Esophagus squamous epithelium (tissue), 5 donors: ENCODE measurements around the gene INTS2. TPM values are rescaled to one million over a fixed set of nuclear protein-coding genes. Genes with fewer than 3 reads are reported as not detected.

Experiments
- DNase-seq: peaks from one replicate; lab custom pipeline; 2025; lab: John Stamatoyannopoulos, UW
- H3K27ac ChIP-seq, 4 donors: fragments of 200-600 bp; sonication (generic); one replicate each; pipeline ENCODE4 v1.5.1; 2016 to 2019; ENCODE audit warnings: mild to moderate bottlenecking in 1 of 4
- H3K27me3 ChIP-seq, 4 donors: fragments of 200-600 bp; sonication (generic); 1 replicate in 3 of 4; 2 replicates in 1 of 4; pipeline versions ENCODE4 v1.5.1 to v1.6.0; 2017 to 2021; ENCODE audit warnings: antibody characterized with exemption in 1 of 4
- H3K36me3 ChIP-seq, 3 donors: fragments of 200-600 bp; sonication (generic); one replicate each; pipeline ENCODE4 v1.5.1; 2016 to 2019
- H3K4me1 ChIP-seq, 3 donors: fragments of 200-600 bp; sonication (generic); one replicate each; pipeline ENCODE4 v1.5.1; 2017 to 2019
- H3K4me3 ChIP-seq, 4 donors: fragments of 200-600 bp; sonication (generic); 1 replicate in 3 of 4; 2 replicates in 1 of 4; pipeline ENCODE4 v1.5.1; 2016 to 2019; ENCODE audit warnings: mild to moderate bottlenecking in 2 of 4, moderate library complexity in 1 of 4
- H3K9me3 ChIP-seq, 3 donors: fragments of 200-600 bp; sonication (generic); one replicate each; pipeline ENCODE4 v1.5.1; 2016 to 2019
- POLR2A ChIP-seq, 4 donors: fragments of 450-650 bp; IDR thresholded peaks; one replicate each; pipeline ENCODE4 v1.6.1; 2017; ENCODE audit warnings: antibody characterized with exemption in 4 of 4, mild to moderate bottlenecking in 4 of 4, moderate library complexity in 3 of 4
- WGBS, 2 donors: methylation state at CpG; one replicate each; pipeline ENCODE4 v1.1.5; 2018; 5-methylcytosine and 5-hydroxymethylcytosine counted together
- intact Hi-C: fragments of 100-400 bp; cut with DNase I; formaldehyde crosslinking; loops from one replicate; pipeline ENCODE4 v1.15.0; 2022
- total RNA-seq, 4 donors: library from RNA; depleted of rRNA; stranded (reverse); fragments of >200 nt; gene quantifications; one replicate each; pipeline ENCODE4 v1.1.0, GENCODE V29; 2016
- TF ChIP-seq, protein P1 (sequence below), 6 experiments: fragments of 450-650 bp in 4 of 6; fragments of 200-600 bp in 2 of 6; sonication (generic) in 2 of 6; IDR thresholded peaks; one replicate each; pipeline ENCODE4 v1.5.1; 2016 to 2019; ENCODE audit warnings: antibody characterized with exemption in 6 of 6, mild to moderate bottlenecking in 4 of 6, moderate library complexity in 4 of 6
- donor health status: DM: yes; HTN: yes; CAD: no.

The INTS2 gene
- total RNA-seq, 4 donors from 2014 or later, result 7.6 to 11.8 (median 10.7) TPM

- Histone ChIP-seq H3K4me1 (no peaks in the 10 kb centered on the region), H3K4me3 (no peak overlapping the region), H3K27ac (no peak overlapping the region), H3K9me3 (no peaks in the 10 kb centered on the region), H3K36me3 (no peaks in the 10 kb centered on the region), H3K27me3 (no peaks in the 10 kb centered on the region)
- no peak for DNase-seq
- intact Hi-C loops, result no loop called here
- TF ChIP-seq POLR2A (IDR thresholded peaks at IDR 0.05), result no peak
- TF ChIP-seq, protein P1, sequence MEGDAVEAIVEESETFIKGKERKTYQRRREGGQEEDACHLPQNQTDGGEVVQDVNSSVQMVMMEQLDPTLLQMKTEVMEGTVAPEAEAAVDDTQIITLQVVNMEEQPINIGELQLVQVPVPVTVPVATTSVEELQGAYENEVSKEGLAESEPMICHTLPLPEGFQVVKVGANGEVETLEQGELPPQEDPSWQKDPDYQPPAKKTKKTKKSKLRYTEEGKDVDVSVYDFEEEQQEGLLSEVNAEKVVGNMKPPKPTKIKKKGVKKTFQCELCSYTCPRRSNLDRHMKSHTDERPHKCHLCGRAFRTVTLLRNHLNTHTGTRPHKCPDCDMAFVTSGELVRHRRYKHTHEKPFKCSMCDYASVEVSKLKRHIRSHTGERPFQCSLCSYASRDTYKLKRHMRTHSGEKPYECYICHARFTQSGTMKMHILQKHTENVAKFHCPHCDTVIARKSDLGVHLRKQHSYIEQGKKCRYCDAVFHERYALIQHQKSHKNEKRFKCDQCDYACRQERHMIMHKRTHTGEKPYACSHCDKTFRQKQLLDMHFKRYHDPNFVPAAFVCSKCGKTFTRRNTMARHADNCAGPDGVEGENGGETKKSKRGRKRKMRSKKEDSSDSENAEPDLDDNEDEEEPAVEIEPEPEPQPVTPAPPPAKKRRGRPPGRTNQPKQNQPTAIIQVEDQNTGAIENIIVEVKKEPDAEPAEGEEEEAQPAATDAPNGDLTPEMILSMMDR (IDR thresholded peaks at IDR 0.05), result no peak
Measured at GRCh38 chr17:61849674-61850073, 78.1 kb downstream of the INTS2 start.

- no peak overlapping the region for H3K27ac ChIP-seq
- H3K27me3 ChIP-seq, result no peaks in the 10 kb centered on the region
- no peaks in the 10 kb centered on the region for H3K36me3 ChIP-seq
- H3K9me3 ChIP-seq, result no peaks in the 10 kb centered on the region
- intact Hi-C loops, result no loop called here
- no peaks in the 10 kb centered on the region for H3K4me1 ChIP-seq
- 90 to 91% methylated on average over 2 of the region's 2 CpGs for WGBS, 2 donors
- no peak for DNase-seq
- no peak overlapping the region for H3K4me3 ChIP-seq
- TF ChIP-seq, protein P1 (IDR thresholded peaks at IDR 0.05), result no peak
- TF ChIP-seq POLR2A (IDR thresholded peaks at IDR 0.05), result no peak
Measured at GRCh38 chr17:61848896-61849295, 78.9 kb downstream of the INTS2 start.

GRCh38 chr17:61848247-61848646 lies 79.5 kb downstream of the INTS2 start:
- Histone ChIP-seq H3K4me3 (no peak overlapping the region), H3K4me1 (no peaks in the 10 kb centered on the region), H3K27me3 (no peaks in the 10 kb centered on the region), H3K36me3 (no peaks in the 10 kb centered on the region), H3K9me3 (no peaks in the 10 kb centered on the region), H3K27ac (no peak overlapping the region)
- no peak for TF ChIP-seq POLR2A (IDR thresholded peaks at IDR 0.05)
- TF ChIP-seq, protein P1 (IDR thresholded peaks at IDR 0.05), result no peak
- DNase-seq, result no peak
- 93 to 100% methylated on average over 2 of the region's 2 CpGs for WGBS, 2 donors
- intact Hi-C loops, result no loop called here

DNA sequence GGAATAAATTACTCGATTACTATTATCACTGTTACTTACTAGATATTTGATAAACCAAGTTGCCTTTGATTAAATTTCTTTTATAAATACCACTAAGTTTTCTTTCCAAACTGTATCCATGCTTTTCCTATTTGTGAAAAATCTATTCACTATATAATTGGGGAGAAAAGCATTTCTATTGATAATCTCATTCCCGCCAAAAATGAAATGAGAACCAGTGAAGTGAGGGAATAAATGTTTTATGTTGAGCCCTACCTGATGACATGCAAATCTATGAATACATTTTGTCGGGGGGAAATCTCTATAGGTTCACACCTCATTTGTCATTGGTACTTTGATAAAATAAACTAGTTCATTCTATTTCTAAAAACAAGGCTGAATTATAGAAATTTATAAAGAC lies 80.1 kb downstream of the INTS2 start:
- no peak for TF ChIP-seq POLR2A (IDR thresholded peaks at IDR 0.05)
- TF ChIP-seq, protein P1 (IDR thresholded peaks at IDR 0.05), result no peak
- 90 to 97% methylated on average over 3 of the region's 3 CpGs for WGBS, 2 donors
- Histone ChIP-seq H3K4me1 (no peaks in the 10 kb centered on the region), H3K27ac (no peak overlapping the region), H3K27me3 (no peaks in the 10 kb centered on the region), H3K9me3 (no peaks in the 10 kb centered on the region), H3K36me3 (no peaks in the 10 kb centered on the region), H3K4me3 (no peak overlapping the region)
- DNase-seq, result no peak
- intact Hi-C loops, result no loop called here

- Histone ChIP-seq H3K4me1 (no peaks in the 10 kb centered on the region), H3K36me3 (no peaks in the 10 kb centered on the region), H3K4me3 (no peak overlapping the region), H3K27me3 (no peaks in the 10 kb centered on the region), H3K9me3 (no peaks in the 10 kb centered on the region), H3K27ac (no peak overlapping the region)
- intact Hi-C loops, result no loop called here
- no peak for DNase-seq
- 86 to 92% methylated on average over 3 of the region's 3 CpGs for WGBS, 2 donors
- no peak for TF ChIP-seq POLR2A (IDR thresholded peaks at IDR 0.05)
- TF ChIP-seq, protein P1 (IDR thresholded peaks at IDR 0.05), result no peak
Measured at GRCh38 chr17:61846761-61847375, 80.9 kb downstream of the INTS2 start.
